ENCODE data around the gene NRM.

Gene NRM

GRCh38 chr6:30688569-30688968, 2.2 kb downstream of the NRM start:
- no peak for DNase-seq (ENCODE audit: low spot score)

GRCh38 chr6:30687659-30688431, 2.9 kb downstream of the NRM start:
- no peak for DNase-seq (ENCODE audit: low spot score)

GRCh38 chr6:30686908-30687658, 3.7 kb downstream of the NRM start:
- no peak for DNase-seq (ENCODE audit: low spot score)

GRCh38 chr6:30686009-30686907, 4.5 kb downstream of the NRM start, which contains the start of gene PPP1R18:
TSS of gene PPP1R18 (minus strand) at chr6:30686645. CDS start at chr6:30686018, 627 bp downstream.
- no peak for DNase-seq (ENCODE audit: low spot score)

GRCh38 chr6:30685157-30686008, 5.4 kb downstream of the NRM start:
- no peak for DNase-seq (ENCODE audit: low spot score)

- no peak for DNase-seq (ENCODE audit: low spot score)
Measured at GRCh38 chr6:30684386-30685156, 6.2 kb downstream of the NRM start.

GRCh38 chr6:30683980-30684338, 6.8 kb downstream of the NRM start:
- DNase-seq (ENCODE audit: low spot score), result no peak

GRCh38 chr6:30683183-30683979, 7.4 kb downstream of the NRM start:
- no peak for DNase-seq (ENCODE audit: low spot score)

- DNase-seq (ENCODE audit: low spot score), result no peak
Measured at GRCh38 chr6:30682143-30683117, 8.4 kb downstream of the NRM start.

GRCh38 chr6:30681766-30682142, 9.0 kb downstream of the NRM start:
- DNase-seq (ENCODE audit: low spot score), result no peak

GRCh38 chr6:30679765-30680535, 10.8 kb downstream of the NRM start:
- no peak for DNase-seq (ENCODE audit: low spot score)

GRCh38 chr6:30678964-30679726, 11.6 kb downstream of the NRM start:
- DNase-seq (ENCODE audit: low spot score), result peak; percentile 84

GRCh38 chr6:30676660-30677285, 14.0 kb downstream of the NRM start:
- DNase-seq (ENCODE audit: low spot score), result no peak

GRCh38 chr6:30672445-30673253, 18.1 kb downstream of the NRM start, which contains the start of gene DHX16:
TSS of gene DHX16 (minus strand) at chr6:30673006. CDS start at chr6:30672841, 165 bp downstream.
- DNase-seq (ENCODE audit: low spot score), result peak; percentile 98

- no peak for DNase-seq (ENCODE audit: low spot score)
Measured at GRCh38 chr6:30670760-30671527, 19.8 kb downstream of the NRM start.
